ENCODE measurements around the gene CCDC47.

Gene CCDC47

DNA sequence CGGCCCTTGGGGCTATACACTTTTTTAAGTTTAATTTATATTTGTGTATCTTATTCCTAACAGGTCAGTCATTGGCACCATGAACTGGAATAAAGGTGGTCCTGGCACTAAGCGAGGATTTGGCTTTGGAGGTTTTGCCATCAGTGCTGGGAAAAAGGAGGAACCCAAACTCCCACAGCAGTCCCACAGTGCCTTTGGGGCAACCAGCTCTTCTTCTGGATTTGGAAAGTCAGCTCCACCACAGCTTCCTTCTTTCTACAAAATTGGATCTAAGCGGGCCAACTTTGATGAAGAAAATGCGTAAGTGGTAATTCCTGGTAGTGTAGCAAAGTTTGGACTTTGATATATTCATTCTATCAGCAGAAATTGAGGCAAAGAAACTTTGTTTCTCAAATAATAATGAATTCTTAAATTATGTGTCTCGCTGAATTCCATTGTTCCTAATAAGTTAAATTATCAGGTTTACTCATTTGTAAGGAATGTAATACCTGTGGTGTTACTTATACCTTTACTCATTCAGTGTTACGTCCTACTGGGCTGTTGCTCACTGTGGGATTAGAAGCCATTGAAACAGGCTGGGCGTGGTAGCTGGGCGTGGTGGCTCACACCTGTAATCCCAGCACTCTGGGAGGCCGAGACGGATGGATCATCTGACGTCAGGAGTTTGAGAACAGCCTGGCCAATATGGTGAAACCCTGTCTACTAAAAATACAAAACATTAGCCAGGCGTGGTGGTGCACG lies 13.7 kb upstream of the CCDC47 start:
- POLR2A ChIA-PET: interaction anchor here (2.7 kb wide), 1 partner anchor 14 kb away, joined by 10 read pairs; the partner anchor contains the start of genes CCDC47 and DDX42
- TF ChIP-seq SUZ12 (IDR thresholded peaks at IDR 0.05) (no peak), NFRKB (IDR thresholded peaks at IDR 0.05) (no peak), SP1 (IDR thresholded peaks at IDR 0.05) (no peak), PKNOX1 (IDR thresholded peaks at IDR 0.05) (no peak), FOXK2 (IDR thresholded peaks at IDR 0.05) (no peak), ZNF384 (IDR thresholded peaks at IDR 0.05) (no peak), FOXA1 (IDR thresholded peaks at IDR 0.05) (no peak), CTBP1 (IDR thresholded peaks at IDR 0.05; ENCODE audit: borderline replicate concordance) (no peak), TARDBP (IDR thresholded peaks at IDR 0.05) (no peak), ARNT (IDR thresholded peaks at IDR 0.05) (no peak), BHLHE40 (IDR thresholded peaks at IDR 0.05; ENCODE audit: borderline replicate concordance) (no peak), ELF4 (IDR thresholded peaks at IDR 0.05) (no peak), LEF1 (IDR thresholded peaks at IDR 0.05; ENCODE audit: borderline replicate concordance) (no peak), FOXM1 (IDR thresholded peaks at IDR 0.05; ENCODE audit: borderline replicate concordance) (no peak), L3MBTL2 (conservative IDR thresholded peaks at IDR 0.05) (no peak), HDGF (IDR thresholded peaks at IDR 0.05; ENCODE audit: borderline replicate concordance) (no peak)
- DNase-seq (ENCODE audit: extremely low spot score): no peak
- CTCF ChIA-PET: interaction anchor here (1.5 kb wide), 1 partner anchor 12 kb away, joined by 9 read pairs; no protein-coding TSS in a partner anchor

- ChIA-PET CTCF (interaction anchor here (1.5 kb wide), 1 partner anchor 11 kb away, joined by 9 read pairs; no protein-coding TSS in a partner anchor), POLR2A (interaction anchor here (2.7 kb wide), 1 partner anchor 13 kb away, joined by 10 read pairs; the partner anchor contains the start of genes CCDC47 and DDX42)
- TF ChIP-seq ELF4 (IDR thresholded peaks at IDR 0.05) (no peak), HDGF (IDR thresholded peaks at IDR 0.05; ENCODE audit: borderline replicate concordance) (no peak), BHLHE40 (IDR thresholded peaks at IDR 0.05; ENCODE audit: borderline replicate concordance) (no peak), CTBP1 (IDR thresholded peaks at IDR 0.05; ENCODE audit: borderline replicate concordance) (no peak), SP1 (IDR thresholded peaks at IDR 0.05) (no peak), LEF1 (IDR thresholded peaks at IDR 0.05; ENCODE audit: borderline replicate concordance) (no peak), L3MBTL2 (conservative IDR thresholded peaks at IDR 0.05) (no peak), FOXK2 (IDR thresholded peaks at IDR 0.05) (no peak), ZNF384 (IDR thresholded peaks at IDR 0.05) (no peak), ARNT (IDR thresholded peaks at IDR 0.05) (no peak), FOXM1 (IDR thresholded peaks at IDR 0.05; ENCODE audit: borderline replicate concordance) (no peak)
- no peak for DNase-seq (ENCODE audit: extremely low spot score)
Observed at GRCh38 chr17:63786117-63786516, 12.7 kb upstream of the CCDC47 start.

GRCh38 chr17:63785556-63785955 lies 12.2 kb upstream of the CCDC47 start:
- ChIA-PET CTCF (interaction anchor here (1.5 kb wide), 1 partner anchor 10 kb away, joined by 9 read pairs; no protein-coding TSS in a partner anchor), POLR2A (interaction anchor here (2.7 kb wide), 1 partner anchor 12 kb away, joined by 10 read pairs; the partner anchor contains the start of genes CCDC47 and DDX42)
- no peak for TF ChIP-seq PKNOX1 (IDR thresholded peaks at IDR 0.05)
- no peak for TF ChIP-seq FOXA1 (IDR thresholded peaks at IDR 0.05)
- TF ChIP-seq TARDBP (IDR thresholded peaks at IDR 0.05): no peak
- no peak for TF ChIP-seq FOXM1 (IDR thresholded peaks at IDR 0.05; ENCODE audit: borderline replicate concordance)
- no peak for TF ChIP-seq L3MBTL2 (conservative IDR thresholded peaks at IDR 0.05)
- no peak for TF ChIP-seq NFRKB (IDR thresholded peaks at IDR 0.05)
- TF ChIP-seq BHLHE40 (IDR thresholded peaks at IDR 0.05; ENCODE audit: borderline replicate concordance): no peak
- TF ChIP-seq SUZ12 (IDR thresholded peaks at IDR 0.05): no peak
- no peak for TF ChIP-seq HDGF (IDR thresholded peaks at IDR 0.05; ENCODE audit: borderline replicate concordance)
- DNase-seq (ENCODE audit: extremely low spot score): no peak

- no peak for TF ChIP-seq CTBP1 (IDR thresholded peaks at IDR 0.05; ENCODE audit: borderline replicate concordance)
- TF ChIP-seq SUZ12 (IDR thresholded peaks at IDR 0.05): no peak
- TF ChIP-seq FOXK2 (IDR thresholded peaks at IDR 0.05): no peak
- TF ChIP-seq FOXM1 (IDR thresholded peaks at IDR 0.05; ENCODE audit: borderline replicate concordance): no peak
- no peak for TF ChIP-seq FOXA1 (IDR thresholded peaks at IDR 0.05)
- no peak for TF ChIP-seq LEF1 (IDR thresholded peaks at IDR 0.05; ENCODE audit: borderline replicate concordance)
- TF ChIP-seq ARNT (IDR thresholded peaks at IDR 0.05): no peak
- TF ChIP-seq L3MBTL2 (conservative IDR thresholded peaks at IDR 0.05): no peak
- TF ChIP-seq ELF4 (IDR thresholded peaks at IDR 0.05): no peak
- TF ChIP-seq ZNF384 (IDR thresholded peaks at IDR 0.05): no peak
- TF ChIP-seq BHLHE40 (IDR thresholded peaks at IDR 0.05; ENCODE audit: borderline replicate concordance): no peak
- TF ChIP-seq TARDBP (IDR thresholded peaks at IDR 0.05): no peak
- no peak for TF ChIP-seq NFRKB (IDR thresholded peaks at IDR 0.05)
- POLR2A ChIA-PET: interaction anchor here (1.4 to 4.2 kb wide), 2 partner anchors 10 to 41 kb away, joined by 3 to 47 read pairs; partner anchors contain the start of genes CCDC47 and DDX42
- CTCF ChIA-PET: no interaction called here
Observed at GRCh38 chr17:63783522-63783921, 10.1 kb upstream of the CCDC47 start.

GRCh38 chr17:63780928-63781327 lies 7.5 kb upstream of the CCDC47 start:
- POLR2A ChIA-PET: interaction anchor here (0.9 to 4.2 kb wide), 4 partner anchors 7 to 80 kb away, joined by 3 to 47 read pairs (median 5); partner anchors contain the start of genes CCDC47, DDX42, FTSJ3 and LIMD2
- CTCF ChIA-PET: no interaction called here
- DNase-seq (ENCODE audit: extremely low spot score): no peak
- TF ChIP-seq BHLHE40 (IDR thresholded peaks at IDR 0.05; ENCODE audit: borderline replicate concordance) (no peak), FOXK2 (IDR thresholded peaks at IDR 0.05) (no peak), ELF4 (IDR thresholded peaks at IDR 0.05) (no peak), CTBP1 (IDR thresholded peaks at IDR 0.05; ENCODE audit: borderline replicate concordance) (no peak), PKNOX1 (IDR thresholded peaks at IDR 0.05) (no peak)

More at GRCh38 chr17:63783522-63783921, 10.1 kb upstream of the CCDC47 start:
- no peak for DNase-seq (ENCODE audit: extremely low spot score)

All from HEK293T (cell line).